Measurements from ENCODE around the gene CD53. TPM values are rescaled to one million over a fixed set of nuclear protein-coding genes. Genes with fewer than 3 reads are reported as not detected.

The CD53 gene
- total and polyA plus RNA-seq, 2 donors (not counting 1 experiment from before 2014, with no cell fraction given): not detected

DNA sequence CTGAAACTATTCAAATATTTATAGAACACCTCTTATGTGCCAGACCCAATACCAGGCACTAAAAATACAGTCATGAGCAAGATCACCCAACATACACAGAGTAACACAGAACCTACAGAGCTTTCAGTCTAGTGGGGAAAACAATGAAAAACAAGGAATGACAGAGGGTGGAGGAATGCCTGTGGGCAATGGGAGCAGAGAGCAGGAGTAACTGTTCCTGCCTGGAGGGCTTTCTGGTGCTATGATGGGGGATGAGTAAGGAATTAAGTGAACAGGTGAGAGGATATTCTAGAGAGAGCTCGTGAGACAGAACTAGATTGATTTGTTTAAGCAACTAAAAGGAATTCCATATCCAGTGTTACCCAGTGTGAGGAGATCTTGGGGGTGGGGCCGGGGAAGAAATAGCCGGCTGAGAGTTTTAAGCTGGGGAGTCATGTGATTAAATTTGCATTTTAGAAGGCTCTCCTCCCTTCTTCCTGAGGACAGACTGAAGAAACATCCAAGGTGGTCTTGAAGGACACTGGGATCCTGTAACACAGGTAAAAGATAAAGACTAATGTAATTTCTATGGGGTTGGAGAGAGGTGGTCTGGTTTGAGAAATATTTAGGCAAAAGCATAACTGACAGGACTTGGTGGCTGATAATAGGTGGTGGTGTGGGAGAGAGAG, 2.1 kb upstream of the CD53 start:
- Histone ChIP-seq H3K9me3 (ENCODE audit: control insufficient read depth, insufficient read depth, low read depth, low read length) (no peaks in the 10 kb centered on the region), H3K27ac (ENCODE audit: insufficient read depth, low read length) (no peak overlapping the region), H3K36me3 (ENCODE audit: control insufficient read depth, insufficient read depth, low read length) (no peaks in the 10 kb centered on the region), H3K4me1 (ENCODE audit: control insufficient read depth, extremely low read depth, insufficient read depth, low read length) (no peaks in the 10 kb centered on the region), H2AFZ (ENCODE audit: low read length) (no peak overlapping the region), H3K9ac (ENCODE audit: insufficient read depth, low read length) (no peak overlapping the region), H4K20me1 (ENCODE audit: control insufficient read depth, extremely low read depth, insufficient read depth, low read length) (no peaks in the 10 kb centered on the region), H3K27me3 (ENCODE audit: control insufficient read depth, insufficient read depth, low read length) (no peaks in the 10 kb centered on the region), H3K4me3 (replicated peaks in 1 of 4; ENCODE audit: control extremely low read depth in 1 of 4, insufficient read depth in 1 of 4, low read depth in 3 of 4, low read length in 4 of 4) (no peak overlapping the region), H3K79me2 (ENCODE audit: control insufficient read depth, insufficient read depth, low read length) (no peaks in the 10 kb centered on the region), H3K4me2 (ENCODE audit: extremely low read depth, insufficient read depth, low read length) (no peak overlapping the region)
- TF ChIP-seq EZH2 (IDR thresholded peaks at IDR 0.05; ENCODE audit: low read length, missing control alignments): no peak
- TF ChIP-seq, protein P1, sequence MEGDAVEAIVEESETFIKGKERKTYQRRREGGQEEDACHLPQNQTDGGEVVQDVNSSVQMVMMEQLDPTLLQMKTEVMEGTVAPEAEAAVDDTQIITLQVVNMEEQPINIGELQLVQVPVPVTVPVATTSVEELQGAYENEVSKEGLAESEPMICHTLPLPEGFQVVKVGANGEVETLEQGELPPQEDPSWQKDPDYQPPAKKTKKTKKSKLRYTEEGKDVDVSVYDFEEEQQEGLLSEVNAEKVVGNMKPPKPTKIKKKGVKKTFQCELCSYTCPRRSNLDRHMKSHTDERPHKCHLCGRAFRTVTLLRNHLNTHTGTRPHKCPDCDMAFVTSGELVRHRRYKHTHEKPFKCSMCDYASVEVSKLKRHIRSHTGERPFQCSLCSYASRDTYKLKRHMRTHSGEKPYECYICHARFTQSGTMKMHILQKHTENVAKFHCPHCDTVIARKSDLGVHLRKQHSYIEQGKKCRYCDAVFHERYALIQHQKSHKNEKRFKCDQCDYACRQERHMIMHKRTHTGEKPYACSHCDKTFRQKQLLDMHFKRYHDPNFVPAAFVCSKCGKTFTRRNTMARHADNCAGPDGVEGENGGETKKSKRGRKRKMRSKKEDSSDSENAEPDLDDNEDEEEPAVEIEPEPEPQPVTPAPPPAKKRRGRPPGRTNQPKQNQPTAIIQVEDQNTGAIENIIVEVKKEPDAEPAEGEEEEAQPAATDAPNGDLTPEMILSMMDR (conservative IDR thresholded peaks at IDR 0.05 in 1 of 2, IDR thresholded peaks at IDR 0.05 in 1 of 2; ENCODE audit: low read depth in 1 of 2, low read length in 2 of 2): no peak
- no peak for DNase-seq (ENCODE audit: low read depth in 2 of 2)

DNA sequence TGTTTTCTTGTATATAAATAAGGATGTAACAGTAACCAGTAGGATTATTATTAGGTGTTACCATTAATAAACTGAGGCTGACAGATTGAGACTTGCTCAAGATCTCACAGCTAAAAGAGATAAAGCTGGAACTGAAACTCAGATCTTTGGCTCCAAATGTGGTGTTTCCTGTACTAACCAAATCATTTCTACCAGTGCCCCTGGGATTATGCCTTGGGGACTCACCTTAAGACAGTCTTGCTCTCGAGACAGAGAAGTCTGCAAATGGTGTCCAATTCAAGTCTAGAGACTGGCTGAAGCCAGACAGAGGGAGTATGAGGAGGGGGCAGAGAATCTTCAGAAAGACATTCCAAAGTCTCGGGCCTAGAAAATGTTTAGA, 593 bp upstream of the CD53 start:
- no peak overlapping the region for H3K9ac ChIP-seq (ENCODE audit: insufficient read depth, low read length)
- H3K9me3 ChIP-seq (ENCODE audit: control insufficient read depth, insufficient read depth, low read depth, low read length): no peaks in the 10 kb centered on the region
- no peaks in the 10 kb centered on the region for H4K20me1 ChIP-seq (ENCODE audit: control insufficient read depth, extremely low read depth, insufficient read depth, low read length)
- no peak for DNase-seq (ENCODE audit: low read depth in 2 of 2)
- H3K27me3 ChIP-seq (ENCODE audit: control insufficient read depth, insufficient read depth, low read length): no peaks in the 10 kb centered on the region
- H3K79me2 ChIP-seq (ENCODE audit: control insufficient read depth, insufficient read depth, low read length): no peaks in the 10 kb centered on the region
- no peaks in the 10 kb centered on the region for H3K36me3 ChIP-seq (ENCODE audit: control insufficient read depth, insufficient read depth, low read length)
- H3K27ac ChIP-seq (ENCODE audit: insufficient read depth, low read length): no peak overlapping the region
- H3K4me1 ChIP-seq (ENCODE audit: control insufficient read depth, extremely low read depth, insufficient read depth, low read length): no peaks in the 10 kb centered on the region
- no peak overlapping the region for H3K4me3 ChIP-seq (replicated peaks in 1 of 4; ENCODE audit: control extremely low read depth in 1 of 4, insufficient read depth in 1 of 4, low read depth in 3 of 4, low read length in 4 of 4)
- H2AFZ ChIP-seq (ENCODE audit: low read length): no peak overlapping the region
- H3K4me2 ChIP-seq (ENCODE audit: extremely low read depth, insufficient read depth, low read length): no peak overlapping the region
- TF ChIP-seq EZH2 (IDR thresholded peaks at IDR 0.05; ENCODE audit: low read length, missing control alignments): no peak
- TF ChIP-seq, protein P1 (conservative IDR thresholded peaks at IDR 0.05 in 1 of 2, IDR thresholded peaks at IDR 0.05 in 1 of 2; ENCODE audit: low read depth in 1 of 2, low read length in 2 of 2): no peak

DNA sequence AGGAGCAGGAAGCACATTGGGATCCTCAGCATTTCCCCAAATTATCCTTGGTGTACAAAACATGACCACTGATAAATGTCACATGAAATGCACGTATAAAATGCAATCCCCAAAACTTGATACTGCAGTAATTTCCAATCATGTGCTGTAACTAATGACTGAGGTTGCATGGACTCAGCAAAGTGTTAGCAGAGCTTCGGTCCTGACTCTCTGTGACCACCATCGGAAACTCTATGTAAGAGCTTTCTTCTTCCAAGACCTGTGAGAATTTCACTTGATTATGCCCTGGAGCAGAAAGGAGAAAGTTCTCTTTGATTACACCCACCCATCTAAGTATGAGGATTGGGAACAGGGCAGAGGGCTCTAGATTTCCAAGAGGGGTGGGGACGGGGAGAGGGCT, 908 bp downstream of the CD53 start:
- Histone ChIP-seq H3K79me2 (ENCODE audit: control insufficient read depth, insufficient read depth, low read length) (no peaks in the 10 kb centered on the region), H3K36me3 (ENCODE audit: control insufficient read depth, insufficient read depth, low read length) (no peaks in the 10 kb centered on the region), H3K4me1 (ENCODE audit: control insufficient read depth, extremely low read depth, insufficient read depth, low read length) (no peaks in the 10 kb centered on the region), H3K9ac (ENCODE audit: insufficient read depth, low read length) (no peak overlapping the region), H3K9me3 (ENCODE audit: control insufficient read depth, insufficient read depth, low read depth, low read length) (no peaks in the 10 kb centered on the region), H4K20me1 (ENCODE audit: control insufficient read depth, extremely low read depth, insufficient read depth, low read length) (no peaks in the 10 kb centered on the region), H3K27ac (ENCODE audit: insufficient read depth, low read length) (no peak overlapping the region), H2AFZ (ENCODE audit: low read length) (no peak overlapping the region), H3K4me3 (replicated peaks in 1 of 4; ENCODE audit: control extremely low read depth in 1 of 4, insufficient read depth in 1 of 4, low read depth in 3 of 4, low read length in 4 of 4) (no peak overlapping the region), H3K27me3 (ENCODE audit: control insufficient read depth, insufficient read depth, low read length) (no peaks in the 10 kb centered on the region), H3K4me2 (ENCODE audit: extremely low read depth, insufficient read depth, low read length) (no peak overlapping the region)
- DNase-seq (ENCODE audit: low read depth in 2 of 2): no peak
- TF ChIP-seq EZH2 (IDR thresholded peaks at IDR 0.05; ENCODE audit: low read length, missing control alignments): no peak
- TF ChIP-seq, protein P1 (conservative IDR thresholded peaks at IDR 0.05 in 1 of 2, IDR thresholded peaks at IDR 0.05 in 1 of 2; ENCODE audit: low read depth in 1 of 2, low read length in 2 of 2): no peak
